Stimulated activated CD4-positive, alpha-beta T cell treated with anti-CD3 and anti-CD28 coated beads, TNF-alpha, amount 100 ng/mL, for 48 hours (primary cell): ENCODE results near the gene GPSM1.

ENCODE experiments used
- DNase-seq, 3 donors: peaks; one replicate each; pipeline ENCODE4 v3.0.0-alpha.2; 2020; ENCODE audit warnings: low read depth in 3 of 3

GPSM1 gene

GRCh38 chr9:136361047-136361753, 33.9 kb downstream of the GPSM1 start:
- no peak for DNase-seq

- DNase-seq = no peak
Observed at GRCh38 chr9:136361754-136362449, 34.6 kb downstream of the GPSM1 start.

GRCh38 chr9:136362450-136362784, 35.1 kb downstream of the GPSM1 start:
- no peak for DNase-seq

GRCh38 chr9:136363106-136363948, 36.0 kb downstream of the GPSM1 start, which contains the start of gene DNLZ:
DNLZ (minus strand) TSS chr9:136363744; CDS start chr9:136363714, 30 bp downstream.
- DNase-seq = peak; percentile 93 to 98 (median 94)

GRCh38 chr9:136363949-136364748, 36.8 kb downstream of the GPSM1 start:
- DNase-seq = no peak

- DNase-seq = no peak
Observed at GRCh38 chr9:136364942-136365774, 37.8 kb downstream of the GPSM1 start.

GRCh38 chr9:136365775-136366222, 38.5 kb downstream of the GPSM1 start:
- no peak for DNase-seq

- no peak for DNase-seq
Observed at GRCh38 chr9:136366826-136367225, 39.5 kb downstream of the GPSM1 start.

- DNase-seq = no peak
Observed at GRCh38 chr9:136367296-136368145, 40.2 kb downstream of the GPSM1 start.

- DNase-seq = no peak
Observed at GRCh38 chr9:136368190-136368589, 40.9 kb downstream of the GPSM1 start.

- no peak for DNase-seq
Observed at GRCh38 chr9:136370037-136370436, 42.7 kb downstream of the GPSM1 start.

GRCh38 chr9:136370687-136371532, 43.6 kb downstream of the GPSM1 start:
- DNase-seq = no peak

- DNase-seq = no peak
Observed at GRCh38 chr9:136371533-136371880, 44.2 kb downstream of the GPSM1 start.

- DNase-seq = no peak
Observed at GRCh38 chr9:136372006-136372405, 44.7 kb downstream of the GPSM1 start.

- no peak for DNase-seq
Observed at GRCh38 chr9:136372561-136373299, 45.4 kb downstream of the GPSM1 start.

GRCh38 chr9:136373300-136374182, 46.2 kb downstream of the GPSM1 start, which contains the start of gene CARD9:
CARD9 (minus strand) TSS chr9:136373669; CDS start chr9:136372078, 1,591 bp downstream.
- no peak for DNase-seq

GRCh38 chr9:136374183-136374575, 46.8 kb downstream of the GPSM1 start:
- no peak for DNase-seq
